Measurements from ENCODE around the gene RGS10.

RGS10 gene

GRCh38 chr10:119495545-119495944 lies 47.0 kb downstream of the RGS10 start:
- no peak for DNase-seq

DNA sequence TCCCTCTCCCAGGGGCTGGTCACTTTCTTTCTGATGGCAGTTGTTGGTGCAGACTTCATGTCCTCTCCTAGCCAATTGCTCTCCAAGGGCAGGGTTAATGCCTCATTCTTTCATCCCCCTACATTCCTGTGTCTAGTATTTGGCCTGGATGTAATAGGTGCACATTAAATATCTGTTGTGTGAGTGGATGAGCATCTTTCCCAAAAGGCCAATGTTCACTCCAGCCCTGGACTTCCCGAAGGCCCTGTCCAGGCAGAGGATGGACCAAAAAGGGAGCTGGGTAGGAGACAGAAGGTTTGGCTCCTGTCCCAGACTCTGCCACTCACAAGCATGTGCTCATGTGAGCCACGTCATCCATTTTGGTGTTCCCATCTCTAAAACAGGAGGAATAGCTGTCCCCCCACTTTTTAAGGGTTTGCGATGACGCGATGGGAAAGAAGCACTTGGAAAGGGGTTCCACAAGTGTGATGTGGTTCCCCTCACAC lies 47.5 kb downstream of the RGS10 start:
- no peak for DNase-seq

- no peak for DNase-seq
Measured at GRCh38 chr10:119494236-119495020, 48.1 kb downstream of the RGS10 start.

DNA sequence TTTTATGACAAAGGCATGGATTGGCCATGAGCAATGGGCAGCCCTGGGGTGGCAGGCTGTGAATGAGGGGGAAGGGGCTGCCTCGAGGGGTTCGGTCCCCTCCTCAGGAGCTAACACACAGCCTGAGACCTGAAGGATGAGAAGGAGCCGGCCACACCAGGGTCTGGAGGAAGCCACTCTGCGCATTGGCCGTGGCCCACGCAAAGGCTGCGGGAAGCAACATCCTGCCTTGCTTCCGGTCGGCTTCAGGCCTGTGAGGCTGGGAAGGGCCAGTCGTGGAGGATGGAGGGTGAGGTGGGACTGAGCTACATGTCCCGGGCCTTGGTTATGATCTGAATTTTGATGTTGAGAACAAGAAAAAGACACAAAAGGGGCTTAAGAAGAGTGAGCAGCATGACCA lies 49.4 kb downstream of the RGS10 start:
- DNase-seq, result no peak

- no peak for DNase-seq
Measured at GRCh38 chr10:119491966-119492757, 50.4 kb downstream of the RGS10 start.

GRCh38 chr10:119489991-119490326 lies 52.6 kb downstream of the RGS10 start:
- no peak for DNase-seq

DNA sequence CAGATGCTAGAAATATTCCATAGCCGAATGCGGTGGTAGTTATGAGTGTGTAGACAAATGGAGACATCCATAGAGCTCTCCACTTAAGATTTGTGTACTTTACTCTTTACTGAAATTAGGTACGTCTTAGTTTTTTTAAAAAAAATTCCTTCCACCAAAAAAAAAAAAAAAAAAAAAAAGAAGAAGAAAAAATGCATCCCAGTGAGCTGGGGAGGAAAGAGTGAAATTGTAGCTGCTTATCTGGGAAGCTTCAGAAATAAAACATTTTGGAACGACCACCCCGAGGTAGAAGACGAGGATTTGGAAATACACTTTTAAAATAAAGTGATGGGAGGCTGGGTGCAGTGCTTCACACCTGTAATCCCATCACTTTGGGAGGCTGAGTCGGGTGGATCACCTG lies 53.8 kb downstream of the RGS10 start:
- no peak for DNase-seq

DNA sequence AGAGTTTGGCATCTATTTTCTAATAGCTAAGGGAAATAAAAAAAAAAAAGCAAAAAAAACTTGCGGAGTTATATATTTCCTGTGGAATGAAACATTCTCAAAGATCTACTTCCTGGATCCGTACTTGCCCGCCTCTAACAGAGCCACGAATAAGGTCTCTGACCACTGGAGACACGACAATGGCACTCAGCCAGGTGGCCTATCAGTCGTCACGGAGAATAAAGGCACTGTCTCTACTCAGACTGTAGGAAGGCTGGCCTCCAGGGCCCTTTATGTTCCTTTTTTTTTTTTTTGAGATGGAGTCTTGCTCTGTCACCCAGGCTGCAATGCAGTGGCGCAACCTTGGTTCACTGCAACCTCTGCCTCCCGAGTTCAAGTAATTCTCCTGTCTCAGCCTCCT lies 58.7 kb downstream of the RGS10 start:
- no peak for DNase-seq

DNA sequence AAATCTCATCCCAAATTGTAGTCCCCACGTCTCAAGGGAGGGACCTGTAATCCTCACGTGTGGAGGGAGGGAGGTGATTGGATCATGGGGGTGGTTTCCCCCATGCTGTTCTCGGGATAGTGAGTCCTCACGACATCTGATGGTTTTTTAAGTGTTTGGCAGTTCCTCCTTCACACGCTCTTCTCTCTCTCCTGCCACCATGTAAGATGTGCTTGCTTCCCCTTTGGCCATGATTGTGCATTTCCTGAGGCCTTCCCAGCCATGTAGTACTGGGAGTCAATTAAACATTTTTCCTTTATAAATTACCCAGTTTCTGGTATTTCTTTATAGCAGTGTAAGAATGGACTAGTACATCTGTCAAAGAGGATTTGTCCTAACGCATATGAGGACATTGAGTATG lies 59.5 kb downstream of the RGS10 start:
- DNase-seq, result no peak

GRCh38 chr10:119481781-119482426 lies 60.6 kb downstream of the RGS10 start:
- DNase-seq, result no peak

DNA sequence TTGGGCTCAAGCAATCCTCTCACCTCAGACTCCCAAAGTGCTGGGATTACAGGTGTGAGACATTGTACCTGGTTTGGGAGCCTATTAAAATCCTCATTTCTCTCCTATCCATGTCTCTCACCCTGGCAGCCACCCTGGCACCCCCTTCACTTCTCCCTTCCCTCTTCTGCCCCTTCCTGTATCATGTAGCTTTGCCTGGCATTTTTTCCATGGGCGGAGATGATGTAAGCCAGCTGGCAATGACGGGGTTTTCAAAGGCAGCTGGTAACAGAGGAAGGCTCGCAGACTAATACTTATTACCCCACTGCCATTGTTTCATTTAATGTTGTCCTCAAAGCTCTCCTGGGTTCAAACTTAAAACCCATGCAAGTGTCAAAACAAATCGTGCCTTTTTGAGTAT lies 61.9 kb downstream of the RGS10 start:
- no peak for DNase-seq

- no peak for DNase-seq
Measured at GRCh38 chr10:119479532-119479931, 63.0 kb downstream of the RGS10 start.

DNA sequence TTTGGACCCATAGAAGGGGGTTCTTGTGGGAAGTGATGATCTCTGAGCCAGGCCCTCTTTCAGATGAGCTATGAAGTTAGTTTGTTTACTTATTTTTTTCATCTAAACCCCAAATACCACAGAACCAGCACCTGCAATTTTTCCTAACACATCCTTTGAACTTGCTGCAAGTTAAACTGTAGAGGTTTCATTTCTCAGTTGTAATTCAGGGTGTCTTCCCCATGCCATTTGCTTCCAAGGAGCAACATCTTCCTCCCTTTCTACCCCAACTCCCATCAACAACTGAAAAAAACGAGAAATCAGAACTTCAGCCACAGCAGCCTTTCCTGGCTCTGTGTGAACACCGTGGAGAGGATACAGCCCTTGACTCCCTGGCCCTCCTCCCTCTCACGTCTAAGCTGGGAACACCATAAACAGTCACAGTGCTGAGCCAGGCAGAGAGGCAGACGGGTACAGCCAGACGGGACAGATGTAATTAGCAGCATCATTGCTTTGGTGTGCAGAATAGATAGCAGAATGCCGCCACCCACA lies 63.6 kb downstream of the RGS10 start:
- no peak for DNase-seq

GRCh38 chr10:119478111-119478802 lies 64.3 kb downstream of the RGS10 start:
- no peak for DNase-seq

GRCh38 chr10:119477444-119477843 lies 65.1 kb downstream of the RGS10 start:
- DNase-seq, result no peak

DNA sequence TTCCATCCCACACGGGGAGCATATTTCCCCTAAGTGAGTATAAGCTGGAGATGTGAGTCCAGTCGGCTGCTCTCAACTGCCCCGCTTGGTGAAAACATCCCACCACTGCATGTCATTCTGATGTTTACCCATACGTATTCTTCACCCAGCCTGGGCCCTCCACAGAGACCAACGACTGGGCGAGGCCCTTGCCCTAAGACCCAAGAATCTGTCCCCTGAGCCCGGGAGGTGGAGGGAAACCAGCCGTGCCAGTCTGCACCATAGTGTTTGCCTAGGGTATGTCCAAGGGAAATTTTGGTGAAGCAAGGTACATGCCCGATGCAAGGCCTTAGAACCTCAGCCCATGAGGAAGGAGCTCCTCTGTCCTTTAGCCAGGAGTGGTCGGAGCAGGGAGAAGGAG lies 67.9 kb downstream of the RGS10 start:
- no peak for DNase-seq

DNA sequence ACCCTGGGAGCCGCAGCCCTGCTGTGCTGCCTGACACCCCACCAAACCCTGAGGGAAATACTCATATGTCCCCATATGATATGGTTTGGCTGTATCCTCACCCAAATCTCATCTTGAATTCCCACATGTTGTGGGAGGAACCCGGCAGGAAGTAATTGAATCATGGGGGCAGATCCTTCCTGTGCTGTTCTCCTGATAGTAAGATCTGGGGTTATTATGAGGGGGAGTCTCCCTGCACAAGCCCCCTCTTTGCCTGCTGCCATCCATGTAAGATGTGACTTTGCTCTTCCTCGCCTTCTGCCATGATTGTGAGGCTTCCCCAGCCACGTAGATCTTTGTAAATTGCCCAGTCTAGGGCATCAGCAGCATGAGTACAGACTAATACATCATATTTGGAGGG lies 68.7 kb downstream of the RGS10 start:
- DNase-seq, result no peak

DNA sequence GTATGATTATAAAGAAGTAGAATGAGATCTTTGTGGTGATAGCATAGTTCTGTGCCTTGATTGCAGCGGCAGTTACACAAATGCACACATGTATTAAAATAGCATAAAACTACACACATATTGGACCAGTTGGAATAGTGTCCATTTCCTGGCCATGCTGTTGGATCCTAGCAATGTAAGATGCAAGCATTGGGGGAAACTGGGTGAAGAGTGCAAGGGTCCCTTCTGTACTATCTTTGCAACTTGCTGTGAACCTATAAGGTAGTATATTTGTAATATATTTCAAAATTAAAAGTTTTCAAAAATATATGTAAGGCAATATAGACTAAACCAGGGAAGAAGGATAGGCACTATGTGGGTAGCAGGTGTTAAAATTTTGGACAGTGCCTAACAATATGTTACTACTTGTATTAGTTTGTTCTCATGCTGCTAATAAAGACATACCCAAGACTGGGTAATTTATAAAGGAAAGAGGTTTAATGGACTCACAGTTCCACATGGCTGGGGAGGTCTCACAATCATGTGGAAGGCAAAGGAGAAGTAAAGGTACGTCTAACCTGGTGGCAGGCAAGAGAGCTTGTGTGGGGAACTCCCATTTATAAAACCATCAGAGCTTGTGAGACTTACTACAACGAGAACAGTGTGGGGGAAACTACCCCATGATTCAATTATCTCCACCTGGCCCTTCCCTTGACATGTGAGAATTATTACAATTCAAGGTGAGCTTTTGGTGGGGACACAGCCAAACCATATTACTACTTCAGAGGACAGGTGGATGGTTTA lies 71.4 kb downstream of the RGS10 start:
- no peak for DNase-seq

DNA sequence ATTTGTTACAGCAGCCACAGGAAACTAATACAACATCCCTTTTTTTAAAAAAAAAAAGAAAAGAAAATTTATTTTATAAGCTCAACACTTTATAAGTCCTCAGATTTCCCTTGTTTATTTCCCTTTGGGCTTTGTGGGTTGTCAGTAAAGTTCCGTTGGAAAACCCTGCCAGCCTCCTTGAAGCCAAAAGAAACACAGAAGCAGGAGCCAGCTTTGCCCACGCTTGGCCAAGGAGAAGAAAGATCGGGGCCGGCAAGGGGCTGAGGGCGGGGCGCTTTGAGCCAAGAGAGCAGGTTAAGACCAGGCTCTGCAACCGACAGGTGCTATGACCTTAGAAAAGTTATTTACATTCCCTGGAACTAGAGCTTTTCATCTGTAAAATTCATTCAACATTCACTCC lies 72.7 kb downstream of the RGS10 start:
- DNase-seq, result no peak

DNA sequence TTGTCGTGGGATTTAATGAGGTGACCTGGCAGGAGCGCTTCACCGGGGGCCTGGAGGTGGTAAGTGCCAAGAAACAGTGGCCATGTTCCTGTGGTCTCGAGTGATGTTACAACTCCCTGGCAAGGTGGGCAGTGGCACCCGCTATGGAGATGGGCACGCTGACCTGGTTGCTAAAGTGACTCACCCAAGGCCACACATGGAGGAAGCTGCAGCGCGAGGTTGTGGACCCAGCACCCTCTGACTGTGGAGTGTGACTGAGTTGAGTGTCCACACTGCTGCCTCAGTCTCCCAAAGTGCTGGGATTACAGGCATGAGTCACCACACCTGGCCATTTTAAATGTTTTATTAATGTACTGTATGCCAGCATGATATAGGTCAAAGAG lies 73.2 kb downstream of the RGS10 start:
- no peak for DNase-seq

DNA sequence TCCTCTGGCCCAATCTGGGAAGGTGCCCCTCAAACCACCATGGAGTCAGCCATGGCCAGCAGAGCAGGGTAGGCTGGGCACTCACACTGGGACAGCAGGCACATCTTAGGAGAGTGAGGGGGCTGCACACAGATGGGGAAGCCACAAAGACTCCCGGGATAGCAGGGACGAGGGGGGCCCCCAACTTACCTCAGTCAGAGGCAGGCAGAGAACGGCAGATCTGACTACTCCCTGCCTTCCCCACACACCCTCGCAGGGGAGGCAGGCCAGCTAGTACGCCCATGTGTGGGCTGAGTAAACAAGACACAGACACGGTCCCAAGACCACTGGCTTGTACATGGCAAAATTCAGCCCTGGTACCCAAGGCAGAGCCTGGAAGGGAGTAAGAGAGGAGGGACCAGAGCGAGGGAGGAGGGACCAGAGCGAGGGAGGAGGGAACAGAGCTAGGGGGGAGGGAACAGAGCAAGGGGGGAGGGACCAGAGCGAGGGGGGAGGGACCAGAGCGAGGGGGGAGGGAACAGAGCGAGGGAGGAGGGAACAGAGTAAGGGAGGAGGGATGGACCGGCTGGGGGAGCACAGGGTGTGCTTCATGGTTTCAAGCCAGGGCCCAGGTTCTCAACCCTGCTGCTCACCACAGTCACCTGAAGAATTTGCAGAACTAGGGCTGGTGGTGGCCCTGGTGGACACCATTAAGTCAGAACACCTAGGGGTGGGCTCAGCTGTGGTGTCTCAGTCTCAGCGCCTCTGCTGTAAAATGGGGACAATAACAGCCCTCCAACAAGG lies 73.8 kb downstream of the RGS10 start:
- no peak for DNase-seq
